Measurements from ENCODE around the gene DGKZ.

DNA sequence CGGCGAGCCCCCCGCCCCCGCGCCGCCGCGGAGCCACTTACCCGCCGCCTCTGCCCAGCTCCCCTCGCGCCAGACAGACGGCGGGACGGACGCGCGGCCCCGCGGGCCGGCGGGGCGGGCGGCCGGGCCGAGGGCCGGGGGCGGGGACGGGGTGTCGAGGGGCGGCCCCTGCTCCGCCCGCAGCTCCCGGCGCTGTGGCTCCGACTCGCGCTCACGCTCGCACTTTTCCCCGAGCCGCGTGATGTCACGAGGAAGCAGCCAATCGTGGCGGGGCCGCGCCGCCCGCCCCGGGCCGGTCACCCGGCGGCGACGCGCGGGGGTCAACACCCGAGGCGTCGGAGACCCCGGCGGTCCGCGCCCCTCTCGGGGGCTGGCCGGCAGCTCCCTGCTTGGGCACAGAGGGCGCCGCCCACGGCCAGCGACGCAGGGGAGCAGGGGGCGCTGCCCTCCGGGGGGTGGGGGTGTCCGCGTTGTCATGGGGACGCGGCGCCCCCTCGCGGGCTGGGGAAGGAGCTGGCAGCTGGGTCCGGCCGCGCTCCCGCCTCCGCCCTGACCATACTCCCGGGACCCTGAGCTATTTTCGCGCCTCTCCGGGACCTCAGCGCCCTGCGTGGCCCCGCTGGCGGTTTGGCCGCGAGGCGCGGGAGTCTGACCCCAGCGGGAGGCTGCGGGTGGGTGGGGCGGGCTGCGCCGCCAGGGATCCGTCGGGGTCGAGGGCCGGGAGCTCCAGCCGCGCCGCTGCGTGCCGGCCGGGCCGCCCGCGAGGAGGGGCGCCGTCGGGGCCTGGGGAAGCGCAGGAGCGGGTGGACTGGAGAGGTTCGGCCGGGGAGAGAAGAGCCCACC lies 44.5 kb downstream of the DGKZ start, which contains the start of gene CHRM4:
- TF ChIP-seq, protein P1, sequence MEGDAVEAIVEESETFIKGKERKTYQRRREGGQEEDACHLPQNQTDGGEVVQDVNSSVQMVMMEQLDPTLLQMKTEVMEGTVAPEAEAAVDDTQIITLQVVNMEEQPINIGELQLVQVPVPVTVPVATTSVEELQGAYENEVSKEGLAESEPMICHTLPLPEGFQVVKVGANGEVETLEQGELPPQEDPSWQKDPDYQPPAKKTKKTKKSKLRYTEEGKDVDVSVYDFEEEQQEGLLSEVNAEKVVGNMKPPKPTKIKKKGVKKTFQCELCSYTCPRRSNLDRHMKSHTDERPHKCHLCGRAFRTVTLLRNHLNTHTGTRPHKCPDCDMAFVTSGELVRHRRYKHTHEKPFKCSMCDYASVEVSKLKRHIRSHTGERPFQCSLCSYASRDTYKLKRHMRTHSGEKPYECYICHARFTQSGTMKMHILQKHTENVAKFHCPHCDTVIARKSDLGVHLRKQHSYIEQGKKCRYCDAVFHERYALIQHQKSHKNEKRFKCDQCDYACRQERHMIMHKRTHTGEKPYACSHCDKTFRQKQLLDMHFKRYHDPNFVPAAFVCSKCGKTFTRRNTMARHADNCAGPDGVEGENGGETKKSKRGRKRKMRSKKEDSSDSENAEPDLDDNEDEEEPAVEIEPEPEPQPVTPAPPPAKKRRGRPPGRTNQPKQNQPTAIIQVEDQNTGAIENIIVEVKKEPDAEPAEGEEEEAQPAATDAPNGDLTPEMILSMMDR (IDR thresholded peaks at IDR 0.05; ENCODE audit: insufficient read depth, low read length): no peak
- TF ChIP-seq, protein P2, sequence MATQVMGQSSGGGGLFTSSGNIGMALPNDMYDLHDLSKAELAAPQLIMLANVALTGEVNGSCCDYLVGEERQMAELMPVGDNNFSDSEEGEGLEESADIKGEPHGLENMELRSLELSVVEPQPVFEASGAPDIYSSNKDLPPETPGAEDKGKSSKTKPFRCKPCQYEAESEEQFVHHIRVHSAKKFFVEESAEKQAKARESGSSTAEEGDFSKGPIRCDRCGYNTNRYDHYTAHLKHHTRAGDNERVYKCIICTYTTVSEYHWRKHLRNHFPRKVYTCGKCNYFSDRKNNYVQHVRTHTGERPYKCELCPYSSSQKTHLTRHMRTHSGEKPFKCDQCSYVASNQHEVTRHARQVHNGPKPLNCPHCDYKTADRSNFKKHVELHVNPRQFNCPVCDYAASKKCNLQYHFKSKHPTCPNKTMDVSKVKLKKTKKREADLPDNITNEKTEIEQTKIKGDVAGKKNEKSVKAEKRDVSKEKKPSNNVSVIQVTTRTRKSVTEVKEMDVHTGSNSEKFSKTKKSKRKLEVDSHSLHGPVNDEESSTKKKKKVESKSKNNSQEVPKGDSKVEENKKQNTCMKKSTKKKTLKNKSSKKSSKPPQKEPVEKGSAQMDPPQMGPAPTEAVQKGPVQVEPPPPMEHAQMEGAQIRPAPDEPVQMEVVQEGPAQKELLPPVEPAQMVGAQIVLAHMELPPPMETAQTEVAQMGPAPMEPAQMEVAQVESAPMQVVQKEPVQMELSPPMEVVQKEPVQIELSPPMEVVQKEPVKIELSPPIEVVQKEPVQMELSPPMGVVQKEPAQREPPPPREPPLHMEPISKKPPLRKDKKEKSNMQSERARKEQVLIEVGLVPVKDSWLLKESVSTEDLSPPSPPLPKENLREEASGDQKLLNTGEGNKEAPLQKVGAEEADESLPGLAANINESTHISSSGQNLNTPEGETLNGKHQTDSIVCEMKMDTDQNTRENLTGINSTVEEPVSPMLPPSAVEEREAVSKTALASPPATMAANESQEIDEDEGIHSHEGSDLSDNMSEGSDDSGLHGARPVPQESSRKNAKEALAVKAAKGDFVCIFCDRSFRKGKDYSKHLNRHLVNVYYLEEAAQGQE (IDR thresholded peaks at IDR 0.05; ENCODE audit: insufficient replicate concordance, low read depth): no peak
- TF ChIP-seq GABPA (IDR thresholded peaks at IDR 0.05; ENCODE audit: low read depth): no peak

Measured in HL-60 (cell line).